Measurements from ENCODE around the gene WEE2. TPM values are rescaled to one million over a fixed set of nuclear protein-coding genes. Genes with fewer than 3 reads are reported as not detected.

Gene WEE2
- under 1 TPM in 2 of 3 donors, not detected in 1; 0.19 to 0.35 TPM for polyA plus RNA-seq (ENCODE audit: insufficient read length in 3 of 3)

DNA sequence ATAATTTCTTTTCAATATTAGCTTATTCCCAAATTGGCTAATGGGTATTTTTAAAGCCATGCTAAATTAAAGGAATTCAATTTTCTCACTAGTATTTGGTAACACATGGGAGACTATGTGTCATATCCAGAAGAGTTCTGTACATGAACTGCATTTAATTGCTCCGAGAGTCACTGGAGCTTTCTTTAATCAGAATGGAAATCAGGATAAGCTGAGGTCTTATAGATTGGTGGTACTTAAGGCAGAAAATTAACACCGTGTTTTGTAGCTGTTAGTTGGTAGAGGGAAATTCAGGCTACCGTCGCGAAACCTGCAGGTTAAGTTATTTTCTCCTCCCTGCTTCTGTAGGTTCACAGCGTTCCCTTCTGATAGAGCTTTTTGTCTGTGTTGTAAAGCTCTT is at the start of gene WEE2:
WEE2 (plus strand) TSS at position 3 of the 400 bp plus-strand sequence. CDS start 406 bp downstream, outside the sequence.
- no peak for DNase-seq (ENCODE audit: low read depth in 3 of 3, low spot score in 2 of 3)

DNA sequence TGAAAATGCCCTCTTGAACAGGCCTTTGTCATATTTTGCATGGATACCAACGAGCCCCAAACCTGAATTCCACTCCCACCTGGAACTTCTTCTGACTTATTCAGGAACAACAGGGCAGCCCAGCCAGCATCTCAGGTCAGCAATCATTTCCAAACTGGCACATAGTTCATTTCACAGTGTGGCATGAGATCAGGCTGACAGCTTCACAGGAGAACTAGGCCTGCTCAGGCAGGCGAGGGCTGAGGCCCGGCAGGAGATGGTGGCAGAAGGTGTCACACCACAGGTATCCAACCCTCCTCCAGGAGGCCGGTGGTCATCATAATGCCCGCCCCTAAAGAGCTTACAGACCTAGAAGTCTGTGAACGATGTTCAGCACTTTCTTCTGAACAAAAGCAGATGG is 48.7 kb upstream of the WEE2 start:
- DNase-seq (ENCODE audit: low read depth in 3 of 3, low spot score in 2 of 3): no peak

DNA sequence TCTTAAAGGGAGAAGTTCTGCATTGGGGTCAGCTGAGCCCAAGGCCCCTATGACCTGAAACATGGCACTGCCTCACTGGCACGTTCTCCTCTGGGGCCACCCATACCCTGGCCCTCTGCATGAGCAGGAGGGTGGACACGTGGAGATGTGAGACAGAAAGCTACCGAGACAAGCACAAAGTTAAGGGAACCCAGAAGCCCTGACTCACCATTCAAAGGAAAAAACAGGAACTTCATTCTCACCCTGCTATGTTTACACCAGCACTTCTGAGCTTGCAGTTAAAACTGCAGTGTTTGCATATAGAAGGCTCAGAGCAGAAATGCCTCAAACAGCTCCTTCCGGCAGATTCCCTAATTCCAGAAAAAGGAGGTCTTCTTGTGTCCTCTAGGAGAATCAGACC is 47.9 kb upstream of the WEE2 start:
- no peak for DNase-seq (ENCODE audit: low read depth in 3 of 3, low spot score in 2 of 3)

DNA sequence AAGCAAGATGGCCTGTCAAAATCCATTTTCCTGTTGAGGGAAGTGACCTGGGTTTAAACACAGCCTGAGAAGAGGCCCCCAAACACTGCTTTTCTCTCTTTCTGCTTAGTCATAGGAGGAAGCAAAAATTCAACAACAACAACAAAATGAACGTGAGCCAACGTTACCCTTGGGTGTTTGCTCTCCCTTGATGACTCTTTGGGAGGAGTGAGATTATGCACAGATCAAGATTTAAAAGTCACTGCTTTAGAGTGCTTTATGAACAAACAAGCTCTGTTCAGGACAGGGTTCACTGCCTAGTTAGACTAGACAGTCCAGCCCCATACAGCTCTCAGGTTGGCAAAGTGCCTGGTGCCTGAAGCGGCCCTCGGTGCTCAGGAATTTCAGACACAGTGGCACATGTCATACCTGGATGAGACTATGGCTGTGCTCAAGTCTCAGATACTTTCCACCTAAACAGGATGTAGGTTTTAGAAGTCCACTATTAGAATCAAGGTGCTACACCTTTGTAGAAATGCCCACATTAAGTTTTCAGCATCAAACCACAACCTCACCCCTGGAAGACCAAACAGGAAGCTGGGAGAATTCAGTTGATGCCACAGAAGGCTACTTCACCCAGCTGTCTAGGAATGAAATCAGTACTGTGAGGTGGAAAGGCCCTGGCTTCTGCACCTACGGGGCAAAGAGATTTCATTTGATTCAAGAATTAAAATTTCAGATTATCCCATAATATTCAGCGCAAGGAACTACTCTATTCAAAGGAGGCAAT is 44.9 kb upstream of the WEE2 start:
- DNase-seq (ENCODE audit: low read depth in 3 of 3, low spot score in 2 of 3): no peak

DNA sequence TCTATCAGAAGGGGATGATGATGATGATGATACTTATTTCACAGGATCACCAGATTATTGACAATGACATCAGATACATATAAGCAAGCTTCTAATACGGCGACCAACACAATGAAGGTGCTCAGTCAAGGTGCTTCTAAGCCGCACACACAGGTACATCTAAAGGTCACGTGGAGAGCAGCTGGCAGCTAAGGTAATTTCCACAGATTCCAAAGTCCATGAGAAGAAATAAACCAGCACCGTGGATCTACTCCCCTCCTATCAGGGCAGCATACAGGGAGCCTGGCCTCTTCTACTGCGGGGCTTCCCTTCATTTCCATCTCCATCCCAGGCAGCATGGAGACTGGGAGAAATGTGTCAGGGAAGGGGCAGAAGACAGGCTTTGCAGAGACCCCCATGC is 43.7 kb upstream of the WEE2 start:
- no peak for DNase-seq (ENCODE audit: low read depth in 3 of 3, low spot score in 2 of 3)

DNA sequence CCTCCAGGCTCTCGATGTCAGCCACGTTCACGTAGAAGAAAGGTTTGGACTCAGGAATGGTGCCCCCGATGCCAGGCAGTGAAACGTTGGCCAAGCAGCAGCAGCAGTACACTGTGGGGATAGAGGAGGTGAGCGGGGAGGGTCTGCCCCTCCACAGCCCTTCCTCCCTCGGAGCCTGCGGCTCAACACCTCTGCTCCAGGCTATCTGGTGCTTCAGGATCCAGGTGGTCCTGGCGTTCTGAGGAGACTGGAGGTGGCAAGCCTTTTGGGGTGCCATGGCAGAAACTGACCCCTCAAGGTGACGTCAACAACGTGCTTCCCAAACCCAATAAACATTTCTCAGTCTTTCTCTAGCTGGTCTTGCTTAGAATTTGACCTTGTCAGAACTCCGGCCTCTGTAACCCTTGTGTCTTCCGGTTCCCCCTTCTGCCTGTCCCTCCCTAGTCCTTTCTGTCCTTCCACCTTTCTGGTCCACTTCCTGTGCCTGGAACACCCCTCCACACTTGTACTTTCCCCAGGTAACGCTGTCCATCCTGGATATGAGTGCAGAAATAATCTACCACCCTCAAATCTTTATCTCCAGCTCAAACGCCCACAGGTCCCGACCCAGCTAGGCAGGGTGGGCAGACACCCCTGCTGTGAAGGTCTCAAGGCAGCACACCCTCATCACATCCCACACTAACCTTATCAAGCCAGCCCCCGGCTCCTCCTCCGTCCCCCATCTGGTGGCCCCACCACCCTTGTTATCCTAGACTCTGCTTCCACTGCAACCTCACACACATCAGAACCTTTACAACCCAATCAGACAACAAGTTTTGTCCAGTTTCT is 42.7 kb upstream of the WEE2 start:
- DNase-seq (ENCODE audit: low read depth in 3 of 3, low spot score in 2 of 3): no peak

DNA sequence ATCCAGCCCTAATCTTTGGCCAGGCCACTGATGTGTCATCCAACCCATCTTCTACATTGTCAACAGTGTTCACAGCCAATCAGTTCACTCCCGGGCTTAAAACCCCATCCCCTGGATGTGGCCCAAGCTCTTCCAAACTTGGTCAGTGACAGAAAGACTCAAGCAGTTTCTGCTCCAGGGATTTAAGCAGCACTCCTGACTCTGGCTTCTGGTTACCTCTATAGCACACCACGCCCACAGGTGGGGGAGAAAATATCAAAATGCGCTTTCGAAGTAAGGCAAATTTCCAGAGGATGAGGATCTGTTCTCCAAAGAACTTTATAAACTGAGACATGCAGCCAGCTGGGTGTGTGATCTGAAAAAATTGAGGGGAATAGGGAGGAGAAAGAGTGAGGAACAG is 42.1 kb upstream of the WEE2 start:
- DNase-seq (ENCODE audit: low read depth in 3 of 3, low spot score in 2 of 3): no peak

DNA sequence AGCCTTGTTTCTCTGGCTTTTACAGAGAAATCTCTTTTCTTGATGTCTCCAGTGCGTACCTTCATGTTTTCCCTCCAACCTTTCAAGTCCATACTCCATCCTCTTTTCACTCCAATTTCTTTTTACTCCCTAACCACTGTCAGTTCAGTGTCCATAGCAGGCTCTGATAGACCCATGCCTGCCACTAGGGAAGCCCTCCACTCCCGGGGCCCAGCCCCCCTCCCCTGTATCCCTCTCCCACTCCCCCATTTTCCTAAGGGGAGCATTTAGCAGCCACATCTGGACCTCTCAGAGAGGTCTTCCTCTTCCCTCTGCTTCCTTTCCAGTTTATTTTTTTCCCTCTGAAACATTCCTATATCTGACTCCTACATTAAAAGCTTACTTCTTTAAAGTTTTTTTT is 39.3 kb upstream of the WEE2 start:
- DNase-seq (ENCODE audit: low read depth in 3 of 3, low spot score in 2 of 3): no peak

DNA sequence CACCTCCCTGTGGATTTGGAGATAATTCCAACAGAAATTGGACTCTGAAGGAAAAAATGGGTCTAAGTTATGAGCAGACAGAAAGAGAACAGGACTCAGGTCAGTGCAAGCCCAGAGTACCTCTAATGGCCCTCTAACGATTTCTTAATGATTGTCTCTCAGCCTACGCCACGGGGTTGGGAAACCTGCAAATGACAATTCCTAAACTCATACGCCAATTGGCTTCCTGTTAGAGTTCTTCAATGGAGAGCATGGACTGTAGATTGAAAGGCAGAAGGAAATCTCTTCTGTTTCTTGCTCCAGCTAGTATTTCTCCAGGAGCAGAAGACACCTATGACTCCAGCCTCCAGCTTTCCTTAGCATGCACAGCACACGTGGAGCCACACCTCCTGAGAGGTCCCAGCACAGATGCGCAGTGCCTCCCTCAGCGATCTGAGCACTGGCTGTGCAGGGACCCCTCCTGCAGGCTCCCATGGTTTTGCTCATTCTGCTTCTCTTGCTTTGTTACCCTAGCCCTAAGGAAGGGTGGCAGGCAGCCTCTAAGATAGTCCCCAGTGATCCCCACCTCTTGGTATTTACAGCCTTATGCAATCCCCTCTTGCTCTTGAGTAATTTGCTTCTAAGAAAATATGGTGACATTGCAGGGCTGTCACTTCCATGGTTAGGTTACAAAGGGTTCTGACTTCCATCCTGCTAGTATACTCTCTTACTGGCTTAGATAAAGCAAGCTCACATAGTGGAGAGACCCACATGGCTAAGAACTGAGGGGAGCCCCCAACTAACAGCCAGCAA is 36.3 kb upstream of the WEE2 start:
- no peak for DNase-seq (ENCODE audit: low read depth in 3 of 3, low spot score in 2 of 3)

DNA sequence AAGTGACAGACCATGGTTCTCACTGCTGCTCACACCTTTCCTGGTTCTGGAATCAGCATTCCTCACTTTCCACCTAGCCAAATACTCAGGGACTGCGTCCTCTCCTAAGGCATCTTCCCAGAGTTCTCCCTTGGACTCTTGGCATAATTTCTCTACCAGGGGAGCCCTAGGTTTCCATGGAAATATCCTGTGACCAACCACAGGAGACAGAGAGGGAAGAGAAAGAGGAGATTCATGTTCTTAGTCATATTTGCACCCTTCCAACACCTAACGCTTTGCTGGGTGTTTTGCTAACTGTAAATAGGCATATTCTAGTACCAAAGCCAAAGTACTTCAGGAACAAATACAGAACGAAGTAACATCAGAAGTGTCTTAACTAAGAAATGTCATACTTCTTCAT is 34.8 kb upstream of the WEE2 start:
- DNase-seq (ENCODE audit: low read depth in 3 of 3, low spot score in 2 of 3): no peak

DNA sequence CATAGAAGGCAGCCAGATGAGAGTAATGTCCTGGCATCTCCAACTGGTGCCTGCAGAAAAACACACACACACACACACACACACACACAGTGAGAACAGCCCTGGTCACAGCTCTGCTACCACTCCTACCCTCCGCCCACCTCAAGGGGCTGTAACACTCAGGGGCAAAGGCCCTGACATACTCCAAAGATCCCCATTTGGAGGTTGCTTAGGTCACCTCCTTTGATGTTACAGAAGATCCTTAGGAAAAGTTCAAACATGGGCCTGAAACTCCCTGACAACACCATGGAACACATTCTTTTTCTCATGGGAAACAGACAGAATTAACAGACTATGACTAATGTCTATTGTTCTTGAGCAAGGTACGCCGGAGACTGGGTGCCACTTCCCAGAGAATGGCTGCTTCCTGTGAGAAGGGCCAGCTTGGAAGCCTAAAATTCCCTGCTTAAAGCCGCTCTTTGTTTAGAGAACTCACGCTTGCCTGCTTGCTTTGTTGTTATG is 33.9 kb upstream of the WEE2 start:
- DNase-seq (ENCODE audit: low read depth in 3 of 3, low spot score in 2 of 3): peak in 2 of 3 donors; percentile 6 to 35

DNA sequence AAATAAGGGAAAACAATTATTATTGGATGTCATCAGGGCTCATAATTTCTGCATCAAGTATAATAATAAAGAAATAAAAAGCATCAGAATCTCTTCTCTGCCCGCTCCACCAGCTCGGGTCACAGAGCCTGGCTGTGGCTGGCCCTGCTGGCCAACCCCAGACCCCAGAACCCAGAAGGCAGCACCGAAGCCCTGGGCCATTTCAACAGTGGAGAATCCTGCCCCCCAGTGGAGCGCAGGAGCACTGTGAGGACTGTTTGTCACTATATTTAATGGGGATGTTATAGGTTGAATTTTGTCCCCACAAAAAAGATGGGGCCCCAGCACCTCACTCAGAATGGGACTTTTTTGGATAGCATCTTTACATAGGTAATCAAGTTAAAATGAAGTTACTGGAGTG is 33.5 kb upstream of the WEE2 start:
- no peak for DNase-seq (ENCODE audit: low read depth in 3 of 3, low spot score in 2 of 3)

DNA sequence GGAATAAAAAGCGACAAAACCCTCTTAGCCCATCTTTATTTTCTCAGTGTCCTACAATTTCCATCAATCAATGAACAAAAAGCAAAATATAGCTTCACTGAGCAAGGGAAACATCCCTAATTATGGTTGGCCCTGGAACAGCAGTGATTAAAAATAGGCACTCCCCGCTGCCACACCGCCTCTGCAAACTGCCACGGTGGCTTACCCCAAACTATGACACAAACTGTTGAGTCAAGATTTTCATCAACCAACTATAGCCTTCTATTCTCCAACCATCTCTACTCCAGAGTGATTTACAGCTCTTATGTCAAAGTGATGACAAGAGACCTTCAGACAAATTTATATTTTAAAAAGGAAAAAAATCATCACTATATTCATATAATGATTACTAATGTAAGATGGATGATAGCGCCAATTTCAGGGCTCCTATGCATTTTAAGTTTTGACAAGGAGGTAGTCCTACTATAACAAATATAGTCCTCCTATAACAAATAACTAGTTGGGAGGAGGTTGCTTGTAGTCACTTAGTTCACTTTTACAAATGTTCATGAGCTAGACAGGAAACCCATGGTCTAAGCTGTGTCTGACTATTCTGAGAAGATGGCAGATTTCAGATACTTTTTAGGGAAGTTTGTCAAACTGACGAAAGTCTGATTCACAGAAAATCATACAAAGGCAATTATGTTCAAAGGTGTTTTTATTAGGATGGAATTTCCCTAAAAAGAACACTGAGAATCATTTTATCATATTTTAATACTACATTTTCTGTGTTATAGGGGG is 32.5 kb upstream of the WEE2 start:
- DNase-seq (ENCODE audit: low read depth in 3 of 3, low spot score in 2 of 3): no peak

DNA sequence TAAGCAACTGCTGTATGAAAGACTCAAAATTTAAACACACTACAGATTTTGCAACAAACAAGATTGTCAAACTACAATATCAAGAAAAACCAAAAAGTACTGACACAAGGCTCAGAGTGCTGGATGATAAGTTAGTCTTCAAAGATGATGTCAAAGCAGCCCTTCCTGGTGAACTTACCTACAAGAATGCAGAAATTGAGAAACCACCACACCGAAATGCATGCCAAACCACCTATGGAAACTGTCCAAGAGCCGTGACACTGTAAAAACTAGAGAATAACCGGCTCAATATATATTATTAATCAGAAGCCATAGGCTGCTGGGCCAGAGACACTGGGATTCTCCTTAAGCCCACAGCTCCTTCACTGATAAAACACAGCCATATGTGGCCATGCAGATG is 31.5 kb upstream of the WEE2 start:
- DNase-seq (ENCODE audit: low read depth in 3 of 3, low spot score in 2 of 3): no peak

DNA sequence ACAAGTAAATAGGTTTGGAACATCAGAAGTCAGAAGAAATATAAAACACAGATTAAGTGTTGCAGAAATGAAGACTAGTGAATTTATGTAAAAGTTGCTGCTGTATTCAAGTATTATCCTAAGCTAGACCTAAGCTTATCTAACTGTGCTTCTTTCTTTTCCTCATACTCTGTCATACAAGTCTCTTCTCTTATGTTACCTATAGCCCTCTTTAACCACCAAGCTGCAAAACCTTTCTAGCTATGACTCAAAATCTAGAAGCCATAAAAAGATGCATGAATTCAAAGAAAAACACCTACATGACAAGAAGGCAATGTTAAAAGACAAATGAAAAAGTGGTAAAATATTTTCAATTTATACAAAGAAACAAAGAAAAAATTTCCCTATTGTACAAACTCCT is 29.1 kb upstream of the WEE2 start:
- DNase-seq (ENCODE audit: low read depth in 3 of 3, low spot score in 2 of 3): no peak

DNA sequence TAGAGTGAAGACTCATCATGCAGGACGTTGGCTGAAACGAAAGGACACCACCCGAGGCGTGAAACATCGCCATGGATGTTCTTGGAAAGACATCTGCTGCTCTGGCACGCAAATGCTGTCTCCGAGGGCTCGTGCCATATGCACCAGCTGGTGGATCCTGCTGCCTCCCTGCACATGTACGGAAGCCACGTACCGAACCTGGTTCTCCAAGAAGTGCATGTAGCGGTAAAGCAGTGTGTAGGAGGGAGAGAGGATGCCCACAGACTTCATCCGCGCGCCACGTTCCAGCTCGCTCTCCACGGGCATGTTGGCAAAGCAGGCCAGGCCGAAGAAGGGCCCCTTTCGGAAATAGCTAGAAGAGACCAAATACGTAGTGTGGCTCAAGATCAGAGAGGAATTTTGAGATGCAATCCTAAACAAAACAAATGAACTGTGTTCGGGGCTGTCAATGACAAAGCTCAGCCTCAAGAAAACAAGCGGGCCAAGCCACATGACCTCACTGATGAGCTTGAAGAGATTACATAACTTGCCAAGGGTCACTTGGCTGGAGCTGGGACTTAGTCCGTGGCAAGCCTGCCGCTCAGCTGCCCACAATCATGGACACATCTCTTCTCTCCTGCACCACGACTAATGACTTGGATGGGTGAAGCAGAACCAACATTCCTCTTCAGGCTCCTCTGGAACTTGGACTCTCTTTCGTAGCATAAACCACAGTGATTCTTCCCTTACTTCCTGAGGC is 22.7 kb upstream of the WEE2 start:
- DNase-seq (ENCODE audit: low read depth in 3 of 3, low spot score in 2 of 3): no peak

DNA sequence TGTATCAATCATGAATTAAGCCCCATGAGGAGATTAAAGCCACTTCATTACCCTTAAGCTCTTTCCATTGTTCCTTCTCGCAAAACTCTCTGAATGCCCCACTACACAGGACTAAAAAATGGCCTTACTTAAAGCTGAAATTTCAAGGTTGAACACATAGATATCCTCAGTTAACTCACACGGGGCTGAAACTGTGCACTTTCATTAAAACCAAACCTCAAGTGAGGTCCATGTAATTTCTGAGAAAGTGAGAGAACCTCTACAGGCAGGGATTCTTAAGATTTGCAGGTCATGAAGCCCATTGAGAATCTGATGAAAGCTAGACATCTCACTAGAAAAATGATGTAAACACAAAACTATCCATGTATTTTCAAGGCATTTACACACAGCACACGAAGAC is 22.1 kb upstream of the WEE2 start:
- DNase-seq (ENCODE audit: low read depth in 3 of 3, low spot score in 2 of 3): no peak

DNA sequence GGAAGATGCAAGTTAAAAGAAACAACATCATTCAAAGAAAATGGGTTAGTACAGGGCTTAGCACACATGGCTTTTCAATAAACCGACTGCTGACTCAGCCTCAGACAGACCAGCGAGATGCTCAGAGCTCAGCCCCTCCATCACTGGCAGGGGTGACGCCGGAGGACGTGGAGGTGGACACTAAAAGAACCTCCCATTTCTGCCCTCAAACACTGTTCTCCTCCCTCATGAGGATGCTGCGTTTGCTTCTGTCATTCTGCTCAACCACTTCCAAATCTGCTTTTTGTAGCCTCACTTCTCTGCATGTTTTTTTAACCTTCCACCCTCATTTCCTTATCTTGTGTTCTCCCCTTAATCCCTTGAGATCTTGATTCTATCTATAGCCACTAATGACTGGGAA is 21.5 kb upstream of the WEE2 start:
- no peak for DNase-seq (ENCODE audit: low read depth in 3 of 3, low spot score in 2 of 3)

DNA sequence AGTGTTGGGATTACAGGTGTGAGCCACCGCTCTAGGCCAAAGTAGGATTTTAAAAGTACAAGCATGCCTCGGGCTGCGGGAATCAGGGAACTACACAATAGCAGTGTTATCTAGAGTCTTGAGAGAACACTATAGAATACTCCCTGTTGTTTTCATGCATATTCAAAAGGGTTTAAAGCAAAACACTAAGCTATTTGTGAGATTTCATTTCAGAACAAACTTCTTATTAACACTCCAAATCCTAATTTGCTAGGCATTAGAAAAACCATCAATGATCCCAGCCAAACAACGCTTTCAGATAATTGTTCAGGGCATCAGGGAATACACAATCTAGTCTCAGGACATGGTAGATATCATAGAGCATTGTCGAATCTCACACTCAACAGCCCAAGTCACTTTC is 20.1 kb upstream of the WEE2 start:
- no peak for DNase-seq (ENCODE audit: low read depth in 3 of 3, low spot score in 2 of 3)

All from right renal cortex interstitium (tissue), 3 donors.